Neuronal stem cell (in vitro differentiated cells): ENCODE results near the gene PEA15.

Experiments
- DNase-seq: peaks from one replicate; pipeline ENCODE4 v3.0.0-alpha.2; 2013; ENCODE audit warnings: low spot score
- H2AFZ ChIP-seq: one replicate; pipeline ENCODE4 v1.6.1; 2013; ENCODE audit warnings: mild to moderate bottlenecking, low read length, inconsistent platforms
- H2AK5ac ChIP-seq: 2 replicates; pipeline ENCODE4 v1.6.1; 2013; ENCODE audit warnings: low read depth, mild to moderate bottlenecking, inconsistent platforms, low read length, moderate library complexity, mixed read lengths
- H2BK120ac ChIP-seq: 2 replicates; pipeline ENCODE4 v1.6.1; 2013; ENCODE audit warnings: low read depth, mild to moderate bottlenecking, inconsistent platforms, low read length, moderate library complexity, mixed read lengths
- H2BK12ac ChIP-seq: one replicate; pipeline ENCODE4 v1.6.1; 2013; ENCODE audit warnings: low read length, inconsistent platforms
- H2BK15ac ChIP-seq: 2 replicates; pipeline ENCODE4 v1.6.1; 2013; ENCODE audit warnings: mild to moderate bottlenecking, low read length, inconsistent platforms, mixed read lengths
- H2BK5ac ChIP-seq: one replicate; pipeline ENCODE4 v1.6.1; 2013; ENCODE audit warnings: inconsistent platforms, mild to moderate bottlenecking, low read length, moderate library complexity
- H3K14ac ChIP-seq: one replicate; pipeline ENCODE4 v1.6.1; 2013; ENCODE audit warnings: low read length, inconsistent platforms
- H3K18ac ChIP-seq: 2 replicates; pipeline ENCODE4 v1.6.1; 2013; ENCODE audit warnings: low read length, inconsistent platforms
- H3K23ac ChIP-seq: 2 replicates; pipeline ENCODE4 v1.6.1; 2013; ENCODE audit warnings: low read depth, mild to moderate bottlenecking, mixed read lengths, low read length, inconsistent platforms; ENCODE audit not compliant: poor library complexity
- H3K27ac ChIP-seq: replicated peaks from 3 replicates; pipeline ENCODE4 v1.5.1; 2013; ENCODE audit warnings: low read length, inconsistent platforms
- H3K27me3 ChIP-seq, 3 experiments: 2 replicates each; pipeline ENCODE4 v1.6.1; 2013; ENCODE audit warnings: low read length in 3 of 3, mild to moderate bottlenecking in 2 of 3, inconsistent platforms in 1 of 3, low read depth in 1 of 3, mixed read lengths in 1 of 3, moderate library complexity in 1 of 3; ENCODE audit not compliant: control insufficient read depth in 3 of 3, insufficient read depth in 3 of 3
- H3K36me3 ChIP-seq, 2 donors: replicated peaks in 1 of 2; 2 replicates each; pipeline ENCODE4 v1.6.1; 2013; ENCODE audit warnings: low read length in 2 of 2; ENCODE audit not compliant: control insufficient read depth in 2 of 2, insufficient read depth in 2 of 2
- H3K4ac ChIP-seq: 2 replicates; pipeline ENCODE4 v1.6.1; 2013; ENCODE audit warnings: inconsistent platforms, mild to moderate bottlenecking, low read length, moderate library complexity
- H3K4me1 ChIP-seq, 2 donors: 1 replicate in 1 of 2; 2 replicates in 1 of 2; pipeline ENCODE4 v1.6.1; 2013; ENCODE audit warnings: low read length in 2 of 2, low read depth in 1 of 2; ENCODE audit not compliant: control insufficient read depth in 2 of 2, insufficient read depth in 1 of 2
- H3K4me2 ChIP-seq: one replicate; pipeline ENCODE4 v1.6.1; 2013; ENCODE audit warnings: mild to moderate bottlenecking, low read length, inconsistent platforms; ENCODE audit not compliant: insufficient read depth, poor library complexity, severe bottlenecking
- H3K4me3 ChIP-seq, 2 donors: 2 replicates each; pipeline ENCODE4 v1.5.1; 2013; ENCODE audit warnings: low read length in 2 of 2, mild to moderate bottlenecking in 2 of 2, inconsistent platforms in 1 of 2, moderate library complexity in 1 of 2
- H3K79me1 ChIP-seq: one replicate; pipeline ENCODE4 v1.6.1; 2013; ENCODE audit warnings: low read depth, mild to moderate bottlenecking, inconsistent platforms, low read length, moderate library complexity
- H3K9ac ChIP-seq: one replicate; pipeline ENCODE4 v1.6.1; 2013; ENCODE audit warnings: mild to moderate bottlenecking, low read depth, low read length, inconsistent platforms; ENCODE audit not compliant: poor library complexity
- H3K9me3 ChIP-seq, 2 donors: replicated peaks in 1 of 2; 2 replicates each; pipeline versions ENCODE3 to v1.6.1; 2013; ENCODE audit warnings: low read length in 2 of 2, mild to moderate bottlenecking in 2 of 2, inconsistent platforms in 1 of 2, low read depth in 1 of 2, mixed read lengths in 1 of 2, moderate library complexity in 1 of 2; ENCODE audit not compliant: control insufficient read depth in 2 of 2, insufficient read depth in 1 of 2
- H4K8ac ChIP-seq: one replicate; pipeline ENCODE4 v1.6.1; 2013; ENCODE audit warnings: low read depth, mild to moderate bottlenecking, inconsistent platforms, low read length, moderate library complexity
- H4K91ac ChIP-seq: one replicate; pipeline ENCODE4 v1.6.1; 2013; ENCODE audit warnings: low read length, low read depth, mild to moderate bottlenecking, inconsistent platforms; ENCODE audit not compliant: poor library complexity
- WGBS, 2 donors: extraction: QIAGEN DNeasy Blood & Tissue Kit; methylation state at CpG; one replicate each; pipeline ENCODE4 v1.1.7; 2013; ENCODE audit warnings: missing lambda C conversion rate in 2 of 2, mixed read lengths in 1 of 2; ENCODE audit not compliant: insufficient read length in 2 of 2, insufficient replicate concordance in 1 of 2; ENCODE audit errors: extremely low coverage in 2 of 2; 5-methylcytosine and 5-hydroxymethylcytosine counted together

The PEA15 gene

GRCh38 chr1:160211046-160211790 lies 6.0 kb downstream of the PEA15 start:
- Histone ChIP-seq H3K27me3 (no peaks in the 10 kb centered on the region), H3K27ac (peak overlapping the region; percentile 1), H2BK15ac (no peak overlapping the region), H3K36me3 (peaks cover 60 to 91% of the 10 kb centered on the region in 2 donors), H2BK120ac (no peak overlapping the region), H3K23ac (no peak overlapping the region), H2BK5ac (no peak overlapping the region), H4K91ac (no peak overlapping the region), H3K4me1 (peaks cover 53% of the 10 kb centered on the region in 2 donors), H2AFZ (no peak overlapping the region), H3K18ac (no peak overlapping the region), H3K9me3 (no peaks in the 10 kb centered on the region), H3K4ac (no peak overlapping the region), H3K4me2 (no peak overlapping the region), H2AK5ac (no peak overlapping the region), H3K14ac (no peak overlapping the region), H3K9ac (no peak overlapping the region), H2BK12ac (no peak overlapping the region), H4K8ac (no peak overlapping the region), H3K4me3 (no peak overlapping the region), H3K79me1 (peaks cover 2% of the 10 kb centered on the region)
- WGBS, 2 donors: no CpG with 5 or more reads among the region's 10 CpGs
- peak; percentile 58 for DNase-seq

GRCh38 chr1:160214481-160215140 lies 9.4 kb downstream of the PEA15 start:
- H3K36me3 ChIP-seq: peaks cover 67 to 94% of the 10 kb centered on the region in 2 donors
- no peaks in the 10 kb centered on the region for H3K79me1 ChIP-seq

GRCh38 chr1:160216301-160216700 lies 11.1 kb downstream of the PEA15 start:
- Histone ChIP-seq H3K9ac (no peak overlapping the region), H2BK120ac (no peak overlapping the region), H2BK12ac (no peak overlapping the region), H4K91ac (no peak overlapping the region), H3K4me3 (no peak overlapping the region), H2AK5ac (no peak overlapping the region), H2AFZ (no peak overlapping the region), H3K36me3 (peaks cover 62 to 100% of the 10 kb centered on the region in 2 donors), H3K14ac (no peak overlapping the region), H3K18ac (no peak overlapping the region), H3K9me3 (no peaks in the 10 kb centered on the region), H3K4me1 (peaks cover 6 to 12% of the 10 kb centered on the region in 2 donors), H2BK15ac (no peak overlapping the region), H3K4me2 (no peak overlapping the region), H3K27ac (no peak overlapping the region), H2BK5ac (no peak overlapping the region), H3K4ac (no peak overlapping the region), H3K79me1 (no peaks in the 10 kb centered on the region), H3K27me3 (no peaks in the 10 kb centered on the region), H4K8ac (no peak overlapping the region), H3K23ac (no peak overlapping the region)
- no peak for DNase-seq

More at GRCh38 chr1:160214481-160215140, 9.4 kb downstream of the PEA15 start:
- no peak overlapping the region for H2BK15ac ChIP-seq
- H3K27me3 ChIP-seq: no peaks in the 10 kb centered on the region
- no peak overlapping the region for H2BK5ac ChIP-seq
- H3K14ac ChIP-seq: no peak overlapping the region
- no peak overlapping the region for H3K4ac ChIP-seq
- no peak overlapping the region for H3K4me2 ChIP-seq
- H3K9me3 ChIP-seq: no peaks in the 10 kb centered on the region
- H3K18ac ChIP-seq: no peak overlapping the region
- no peak overlapping the region for H2AK5ac ChIP-seq
- no peak overlapping the region for H3K27ac ChIP-seq
- H4K91ac ChIP-seq: no peak overlapping the region
- H3K9ac ChIP-seq: no peak overlapping the region
- DNase-seq: no peak
- no peak overlapping the region for H2AFZ ChIP-seq
- no peak overlapping the region for H3K23ac ChIP-seq
- WGBS, 2 donors: no CpG with 5 or more reads among the region's 3 CpGs
- no peak overlapping the region for H2BK12ac ChIP-seq
- H2BK120ac ChIP-seq: no peak overlapping the region
- H4K8ac ChIP-seq: no peak overlapping the region
- peaks cover 22 to 26% of the 10 kb centered on the region in 2 donors for H3K4me1 ChIP-seq
- no peak overlapping the region for H3K4me3 ChIP-seq

- no CpG with 5 or more reads among the region's 10 CpGs for WGBS, 2 donors
- Histone ChIP-seq H3K27ac (no peak overlapping the region), H3K27me3 (no peaks in the 10 kb centered on the region)
Observed at GRCh38 chr1:160217481-160218051, 12.4 kb downstream of the PEA15 start.

More at GRCh38 chr1:160217481-160218051, 12.4 kb downstream of the PEA15 start:
- H2AK5ac ChIP-seq: no peak overlapping the region
- no peak overlapping the region for H2AFZ ChIP-seq
- no peak overlapping the region for H4K91ac ChIP-seq
- H3K23ac ChIP-seq: no peak overlapping the region
- H3K4me2 ChIP-seq: no peak overlapping the region
- no peaks in the 10 kb centered on the region for H3K79me1 ChIP-seq
- H3K14ac ChIP-seq: no peak overlapping the region
- no peak overlapping the region for H3K4me3 ChIP-seq
- H3K36me3 ChIP-seq: peaks cover 57 to 100% of the 10 kb centered on the region in 2 donors
- no peak overlapping the region for H2BK5ac ChIP-seq
- H2BK15ac ChIP-seq: no peak overlapping the region
- no peak for DNase-seq
- H2BK120ac ChIP-seq: no peak overlapping the region
- no peak overlapping the region for H3K18ac ChIP-seq
- H3K4me1 ChIP-seq: peaks cover 0 to 4% of the 10 kb centered on the region in 2 donors
- no peak overlapping the region for H2BK12ac ChIP-seq
- no peak overlapping the region for H3K9ac ChIP-seq
- H4K8ac ChIP-seq: no peak overlapping the region
- H3K9me3 ChIP-seq: no peaks in the 10 kb centered on the region
- H3K4ac ChIP-seq: no peak overlapping the region
